Measurements from ENCODE around the gene TMEM208.

TMEM208 gene

DNA sequence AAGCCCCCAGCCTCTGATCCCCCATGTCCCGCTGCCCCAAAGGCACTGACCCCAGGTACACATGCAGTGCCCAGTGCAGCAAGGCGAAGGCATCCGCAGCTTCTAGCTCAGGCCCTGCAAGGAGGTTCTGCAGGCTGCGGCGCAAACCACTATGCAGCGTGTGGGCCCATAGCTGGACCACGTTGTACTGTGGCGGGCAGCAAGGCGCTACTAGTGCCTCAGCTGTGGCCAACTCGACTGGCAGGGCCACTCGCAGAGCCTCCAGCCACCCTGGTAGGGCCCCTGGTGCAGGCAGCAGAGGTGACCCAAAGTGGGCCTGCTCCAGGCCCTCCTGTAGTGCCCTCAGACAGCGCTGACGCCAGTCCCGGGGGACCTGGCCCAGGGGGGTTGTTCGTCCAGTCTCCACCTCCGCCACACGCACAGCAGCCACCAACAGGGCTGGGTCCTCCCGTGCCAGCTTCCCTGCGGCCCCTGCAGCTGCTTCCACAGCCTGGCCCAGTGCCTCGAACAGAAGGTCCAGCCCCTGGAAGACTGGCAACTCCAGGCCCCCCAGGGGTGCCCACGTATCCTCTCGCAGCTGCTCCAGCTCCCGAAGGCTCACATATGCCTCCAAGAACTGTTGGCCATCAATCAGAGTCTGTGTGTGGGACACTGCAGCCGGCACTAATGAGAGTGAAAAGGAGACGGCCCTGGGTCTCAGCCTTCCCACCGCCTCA, 39.6 kb upstream of the TMEM208 start:
- DNase-seq (ENCODE audit: extremely low read depth, low read depth), result no peak
- TF ChIP-seq, protein P1, sequence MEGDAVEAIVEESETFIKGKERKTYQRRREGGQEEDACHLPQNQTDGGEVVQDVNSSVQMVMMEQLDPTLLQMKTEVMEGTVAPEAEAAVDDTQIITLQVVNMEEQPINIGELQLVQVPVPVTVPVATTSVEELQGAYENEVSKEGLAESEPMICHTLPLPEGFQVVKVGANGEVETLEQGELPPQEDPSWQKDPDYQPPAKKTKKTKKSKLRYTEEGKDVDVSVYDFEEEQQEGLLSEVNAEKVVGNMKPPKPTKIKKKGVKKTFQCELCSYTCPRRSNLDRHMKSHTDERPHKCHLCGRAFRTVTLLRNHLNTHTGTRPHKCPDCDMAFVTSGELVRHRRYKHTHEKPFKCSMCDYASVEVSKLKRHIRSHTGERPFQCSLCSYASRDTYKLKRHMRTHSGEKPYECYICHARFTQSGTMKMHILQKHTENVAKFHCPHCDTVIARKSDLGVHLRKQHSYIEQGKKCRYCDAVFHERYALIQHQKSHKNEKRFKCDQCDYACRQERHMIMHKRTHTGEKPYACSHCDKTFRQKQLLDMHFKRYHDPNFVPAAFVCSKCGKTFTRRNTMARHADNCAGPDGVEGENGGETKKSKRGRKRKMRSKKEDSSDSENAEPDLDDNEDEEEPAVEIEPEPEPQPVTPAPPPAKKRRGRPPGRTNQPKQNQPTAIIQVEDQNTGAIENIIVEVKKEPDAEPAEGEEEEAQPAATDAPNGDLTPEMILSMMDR (IDR thresholded peaks at IDR 0.05; ENCODE audit: low read depth, low read length), result no peak

DNA sequence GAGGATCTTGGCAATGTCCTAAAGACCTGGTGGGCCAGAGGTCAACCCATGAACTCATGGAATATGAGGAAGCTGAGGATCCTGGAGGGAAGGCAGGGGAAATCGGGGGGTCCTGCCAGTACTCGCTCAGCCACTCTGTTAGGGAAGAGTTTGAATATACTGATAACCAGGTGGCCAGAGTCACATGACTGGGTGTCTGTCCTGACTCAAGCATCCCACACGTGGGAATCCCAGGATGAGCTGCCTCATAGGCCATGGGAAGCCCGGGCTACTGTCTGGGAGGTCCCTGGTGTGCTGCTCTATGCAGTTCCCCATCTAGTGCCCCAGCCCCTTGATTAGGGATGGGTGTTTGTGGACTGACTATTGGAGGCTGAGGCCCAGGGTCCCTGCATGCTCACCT, 38.6 kb upstream of the TMEM208 start:
- DNase-seq (ENCODE audit: extremely low read depth, low read depth), result no peak
- TF ChIP-seq, protein P1 (IDR thresholded peaks at IDR 0.05; ENCODE audit: low read depth, low read length), result no peak

DNA sequence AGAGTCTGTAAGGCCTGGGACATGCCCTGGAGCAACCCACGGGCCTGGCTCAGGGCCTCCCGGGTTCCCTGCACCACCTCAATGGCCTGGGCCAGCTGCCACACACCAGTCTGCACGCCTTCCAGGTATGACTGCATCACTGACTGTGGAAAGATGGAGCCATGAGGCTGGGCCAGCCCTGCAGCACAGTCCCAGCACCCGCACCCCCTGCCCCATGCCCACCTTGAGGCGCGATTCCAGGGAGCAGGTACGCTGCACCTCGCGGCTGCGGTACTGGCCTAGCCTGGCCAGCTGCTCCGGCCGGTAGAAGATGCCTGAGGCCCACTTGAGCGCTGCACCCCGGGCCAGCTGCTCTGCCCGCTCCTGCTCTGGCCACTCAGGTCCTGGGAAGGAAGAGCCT, 38.1 kb upstream of the TMEM208 start:
- no peak for DNase-seq (ENCODE audit: extremely low read depth, low read depth)
- TF ChIP-seq, protein P1 (IDR thresholded peaks at IDR 0.05; ENCODE audit: low read depth, low read length), result no peak

DNA sequence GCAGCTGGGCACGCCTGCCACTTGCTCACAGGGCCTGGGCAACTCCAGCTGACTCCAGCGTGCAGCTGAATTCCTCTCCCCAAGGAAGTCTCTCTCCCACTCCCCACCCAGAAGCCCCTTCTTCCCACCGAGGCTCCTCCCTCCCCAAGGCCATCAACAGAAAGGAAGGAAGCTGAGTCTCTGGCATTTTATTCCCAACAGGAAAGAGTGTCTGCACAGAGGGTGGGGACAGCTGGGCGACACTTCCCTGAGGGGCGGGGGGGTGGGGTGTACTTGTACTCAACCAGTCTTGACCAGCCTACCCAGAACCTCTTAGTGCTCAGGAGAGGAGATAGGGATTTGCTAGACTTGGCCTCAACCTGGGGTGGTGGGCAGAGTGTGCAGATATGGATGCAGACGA, 36.9 kb upstream of the TMEM208 start, which contains the start of gene EXOC3L1:
EXOC3L1 (minus strand) TSS at position 96 of the 400 bp plus-strand sequence. CDS start 460 bp downstream, outside the sequence.
- DNase-seq (ENCODE audit: extremely low read depth, low read depth), result no peak
- TF ChIP-seq, protein P1 (IDR thresholded peaks at IDR 0.05; ENCODE audit: low read depth, low read length), result no peak

DNA sequence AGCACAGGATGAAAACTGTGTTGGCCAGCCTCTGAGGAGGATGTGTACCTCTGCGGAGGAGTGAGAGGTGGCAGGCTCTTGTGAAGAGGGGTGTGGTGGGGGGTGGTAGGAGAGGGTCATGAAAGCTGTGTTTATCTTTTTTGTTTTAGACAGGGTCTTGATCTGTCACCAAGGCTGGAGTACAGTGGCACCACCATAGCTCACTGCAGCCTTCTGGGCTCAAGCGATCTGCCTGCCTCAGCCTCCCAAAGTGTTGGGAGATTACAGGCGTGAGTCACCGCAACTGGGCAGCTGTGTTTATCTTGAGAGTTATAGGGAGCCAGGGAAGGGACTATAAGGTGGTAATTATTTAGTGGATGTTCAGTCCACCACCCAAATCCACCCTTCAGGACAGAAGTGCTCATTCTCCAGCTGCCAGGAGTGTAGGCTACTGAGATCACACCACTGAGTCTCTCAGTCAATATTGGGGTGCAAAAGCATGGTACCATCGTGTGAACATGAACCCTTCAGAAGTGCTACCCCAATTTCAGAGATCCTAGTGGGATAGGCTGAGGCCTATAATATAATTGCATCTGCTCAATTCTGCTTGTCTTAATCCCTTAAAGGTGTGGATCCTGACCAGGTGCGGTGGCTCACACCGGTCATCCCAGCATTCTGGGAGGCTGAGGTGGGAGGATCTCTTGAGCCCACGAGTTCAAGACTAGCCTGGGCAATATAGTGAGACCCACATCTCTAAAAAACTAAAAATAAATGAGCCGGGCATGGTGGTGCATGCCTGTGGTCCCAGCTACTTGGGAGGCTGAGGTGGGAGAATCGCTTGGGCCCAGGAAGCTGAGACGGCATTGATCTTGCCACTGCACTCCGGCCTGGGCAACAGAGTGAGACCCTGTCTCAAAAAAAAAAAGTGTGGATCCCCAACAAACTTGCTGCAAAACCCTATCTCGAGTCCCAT, 36.2 kb upstream of the TMEM208 start:
- no peak for DNase-seq (ENCODE audit: extremely low read depth, low read depth)
- TF ChIP-seq, protein P1 (IDR thresholded peaks at IDR 0.05; ENCODE audit: low read depth, low read length), result no peak

DNA sequence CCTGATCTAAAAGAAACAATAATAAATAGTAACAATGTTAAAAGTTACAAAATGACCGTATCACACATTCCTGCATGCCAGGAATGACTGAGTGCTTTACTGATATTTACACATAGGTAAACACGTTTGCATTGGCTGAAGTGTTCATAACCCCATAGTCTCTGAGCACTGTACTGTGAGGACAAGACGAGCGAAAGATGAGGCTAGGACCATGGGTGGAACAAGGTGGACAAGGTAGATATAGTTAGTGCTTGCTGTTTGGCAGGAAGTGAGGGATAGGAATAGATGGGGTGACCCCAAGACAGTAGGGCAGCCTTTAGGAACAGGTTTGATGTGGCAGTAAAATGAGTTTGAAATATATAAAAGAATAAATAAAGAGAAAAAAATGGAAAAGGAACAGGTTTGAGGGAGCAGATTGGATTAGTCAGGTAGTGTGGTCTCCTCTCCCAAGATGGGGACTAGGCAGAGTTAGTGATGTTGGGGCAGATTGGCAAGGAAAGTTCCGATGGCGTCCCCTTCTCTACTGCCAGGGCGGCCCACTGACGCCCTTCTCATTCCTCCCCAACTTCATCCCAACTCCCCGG, 35.4 kb upstream of the TMEM208 start:
- no peak for DNase-seq (ENCODE audit: extremely low read depth, low read depth)
- TF ChIP-seq, protein P1 (IDR thresholded peaks at IDR 0.05; ENCODE audit: low read depth, low read length), result no peak

Measured in AG09319 (cell line).